GM10266 (cell line): Measurements from ENCODE around the gene KITLG.

Source experiments
- DNase-seq: peaks from one replicate; pipeline ENCODE4 v3.0.0; 2012; ENCODE audit errors: extremely low spot score
- CTCF ChIP-seq: IDR thresholded peaks from 2 replicates; pipeline ENCODE4 v1.5.1; 2012; ENCODE audit warnings: mild to moderate bottlenecking, low read depth; ENCODE audit not compliant: control insufficient read depth, insufficient read depth; ENCODE audit errors: missing control alignments

The KITLG gene

DNA sequence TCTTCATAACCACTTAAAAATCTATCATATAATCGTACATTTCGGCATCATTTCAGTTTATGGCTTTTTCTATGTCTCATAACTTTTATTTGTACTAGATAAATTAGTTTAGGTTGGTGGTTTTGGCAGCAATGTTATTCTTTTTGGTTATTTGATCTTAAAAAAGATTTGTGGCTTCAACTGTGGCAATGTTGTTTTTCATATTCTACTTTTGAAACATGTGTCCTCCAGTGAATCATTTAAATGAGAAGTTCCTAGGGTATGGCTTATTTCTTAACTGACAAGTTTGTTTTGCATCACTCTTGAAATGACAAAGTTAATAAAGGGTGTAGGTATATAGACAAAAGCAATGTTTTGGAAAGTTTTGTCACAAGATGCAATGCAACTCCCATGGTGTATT is 11.1 kb upstream of the KITLG start:
- no peak for DNase-seq

GRCh38 chr12:88590851-88591250 is 10.6 kb upstream of the KITLG start:
- no peak for DNase-seq
- TF ChIP-seq CTCF, result no peak

More for the DNA sequence above, 11.1 kb upstream of the KITLG start:
- no peak for TF ChIP-seq CTCF

GRCh38 chr12:88585077-88585476 is 4.8 kb upstream of the KITLG start:
- no peak for TF ChIP-seq CTCF
- DNase-seq, result no peak

DNA sequence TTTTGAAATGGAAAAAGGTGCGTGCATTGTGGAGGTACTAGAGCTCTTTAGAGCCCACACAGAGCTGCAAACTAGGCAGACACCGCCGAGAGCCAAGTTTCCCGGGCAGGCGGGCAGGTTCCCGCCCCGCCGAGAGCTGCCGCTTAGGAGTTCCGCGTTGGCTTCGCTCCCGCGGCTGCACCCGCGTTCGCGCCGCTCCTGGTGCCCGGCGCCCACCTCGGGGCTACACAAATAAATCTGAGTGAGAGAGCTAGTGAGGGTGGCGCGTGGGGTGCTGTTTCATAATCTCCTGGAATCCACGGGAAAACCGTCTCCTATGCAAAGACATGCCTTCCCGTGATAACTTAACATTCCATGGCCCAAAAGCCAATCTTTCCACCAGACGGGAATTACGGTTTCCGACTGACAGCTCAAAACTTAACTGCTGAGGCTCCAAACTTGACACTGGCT is 645 bp downstream of the KITLG start:
- TF ChIP-seq CTCF, result no peak
- DNase-seq, result no peak

DNA sequence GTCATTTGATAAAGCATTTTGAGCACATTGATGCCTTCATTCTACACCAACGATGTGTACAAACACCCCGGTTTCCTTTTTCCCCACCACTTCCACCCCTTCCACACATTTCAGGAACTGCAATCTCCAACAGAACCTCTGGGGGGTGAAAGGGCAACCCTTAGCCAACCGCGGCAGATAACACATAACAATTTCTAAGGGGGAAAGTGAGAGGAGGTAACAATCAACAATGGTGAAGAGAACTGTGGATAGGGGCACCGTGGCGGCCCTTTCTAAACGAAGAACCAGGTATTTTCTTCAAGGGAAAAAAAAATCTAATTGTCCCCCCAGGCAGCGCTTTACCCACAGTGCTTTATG is 1.1 kb downstream of the KITLG start:
- no peak for DNase-seq
- TF ChIP-seq CTCF, result no peak

- no peak for TF ChIP-seq CTCF
- no peak for DNase-seq
These were observed 1.8 kb downstream of the KITLG start for GRCh38 chr12:88578276-88579160.

DNA sequence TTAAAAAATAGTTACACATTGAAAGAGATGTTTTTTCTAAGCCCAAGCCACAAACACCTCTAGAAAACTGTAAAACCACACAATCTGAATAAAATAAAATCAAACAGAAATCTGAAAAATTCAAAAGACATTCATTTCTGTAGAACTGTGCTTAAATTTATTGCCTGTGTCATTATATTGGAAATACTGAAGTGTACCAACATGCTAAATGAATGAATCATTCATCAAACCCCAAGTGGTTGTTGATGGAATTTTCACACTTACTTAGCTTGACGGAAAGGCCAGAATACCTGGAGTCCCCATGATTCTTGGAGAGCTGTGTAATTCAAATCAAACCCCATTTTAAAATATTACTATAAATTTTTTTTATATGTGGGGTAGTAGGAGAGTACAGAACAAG is 2.7 kb downstream of the KITLG start:
- DNase-seq, result no peak
- no peak for TF ChIP-seq CTCF
